DMS53 treated with DMSO at 0.1 percent for 48 hours (cell line): ENCODE data around the gene PPP1R12B.
"Not testable (repeated sequence)": the region's sequence is repeated elsewhere in the genome, so short reads cannot be mapped to it uniquely, and the experiment has no call there.

Source experiments
- DNase-seq: peaks from one replicate; lab custom pipeline; 2025; ENCODE audit not compliant: unreplicated experiment; lab: John Stamatoyannopoulos, UW

PPP1R12B gene

GRCh38 chr1:202577381-202577780 is 228.9 kb downstream of the PPP1R12B start:
- DNase-seq: no peak

GRCh38 chr1:202578001-202578504 is 229.6 kb downstream of the PPP1R12B start:
- DNase-seq: no peak

GRCh38 chr1:202578565-202578964 is 230.1 kb downstream of the PPP1R12B start:
- DNase-seq: no peak

- no peak for DNase-seq
Observed at GRCh38 chr1:202579806-202580205, 231.3 kb downstream of the PPP1R12B start.

GRCh38 chr1:202580619-202581018 is 232.1 kb downstream of the PPP1R12B start:
- no peak for DNase-seq

- DNase-seq: not testable (repeated sequence)
Observed at GRCh38 chr1:202582350-202582749, 233.9 kb downstream of the PPP1R12B start.

GRCh38 chr1:202584707-202585589 is 236.4 kb downstream of the PPP1R12B start:
- no peak for DNase-seq

GRCh38 chr1:202585590-202585933 is 237.1 kb downstream of the PPP1R12B start:
- DNase-seq: no peak

GRCh38 chr1:202586018-202586821 is 237.7 kb downstream of the PPP1R12B start:
- DNase-seq: no peak

GRCh38 chr1:202586871-202587270 is 238.4 kb downstream of the PPP1R12B start:
- DNase-seq: no peak

GRCh38 chr1:202587859-202588485 is 239.5 kb downstream of the PPP1R12B start:
- no peak for DNase-seq

- no peak for DNase-seq
Observed at GRCh38 chr1:202588503-202589189, 240.1 kb downstream of the PPP1R12B start.

GRCh38 chr1:202589190-202589930 is 240.9 kb downstream of the PPP1R12B start:
- DNase-seq: peak; percentile 29

- no peak for DNase-seq
Observed at GRCh38 chr1:202590126-202590525, 241.6 kb downstream of the PPP1R12B start.

GRCh38 chr1:202590975-202591411 is 242.5 kb downstream of the PPP1R12B start:
- no peak for DNase-seq

GRCh38 chr1:202591515-202591914 is 243.0 kb downstream of the PPP1R12B start:
- DNase-seq: no peak

- DNase-seq: no peak
Observed at GRCh38 chr1:202592146-202592545, 243.6 kb downstream of the PPP1R12B start.

GRCh38 chr1:202593845-202594244 is 245.3 kb downstream of the PPP1R12B start:
- no peak for DNase-seq

GRCh38 chr1:202596638-202597037 is 248.1 kb downstream of the PPP1R12B start:
- no peak for DNase-seq
